ENCODE measurements around the gene GORAB.

The GORAB gene

GRCh38 chr1:170547255-170547654 lies 15.3 kb downstream of the GORAB start:
- no peak for TF ChIP-seq CTCF (IDR thresholded peaks at IDR 0.05; ENCODE audit: low read depth, low read length)
- no peak overlapping the region for H3K4me3 ChIP-seq (replicated peaks in 1 of 2; ENCODE audit: low read depth in 2 of 2, low read length in 2 of 2)
- no peak for DNase-seq (ENCODE audit: low read depth in 2 of 2)

GRCh38 chr1:170548497-170548896 lies 16.5 kb downstream of the GORAB start:
- H3K4me3 ChIP-seq (replicated peaks in 1 of 2; ENCODE audit: low read depth in 2 of 2, low read length in 2 of 2): no peak overlapping the region
- no peak for TF ChIP-seq CTCF (IDR thresholded peaks at IDR 0.05; ENCODE audit: low read depth, low read length)
- DNase-seq (ENCODE audit: low read depth in 2 of 2): no peak

DNA sequence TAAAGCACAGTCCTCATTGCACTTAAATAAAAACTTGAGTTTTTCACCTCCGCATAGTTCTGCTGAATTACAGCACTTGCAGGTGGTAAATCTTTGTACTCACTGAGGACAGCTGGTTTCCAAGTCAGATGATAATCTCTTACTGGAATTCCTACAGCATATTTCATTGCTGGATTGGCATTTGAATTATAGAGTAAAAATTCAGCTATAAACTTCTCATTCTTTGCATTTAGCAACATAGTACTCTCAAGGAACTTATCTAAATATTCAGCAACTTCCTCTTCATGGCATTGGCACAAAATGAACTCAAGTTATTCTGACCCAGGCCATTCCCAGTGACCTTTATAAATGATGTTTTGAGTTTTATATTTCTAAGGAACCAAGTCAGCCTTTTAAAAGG lies 23.4 kb downstream of the GORAB start:
- no peak for TF ChIP-seq CTCF (IDR thresholded peaks at IDR 0.05; ENCODE audit: low read depth, low read length)
- H3K4me3 ChIP-seq (replicated peaks in 1 of 2; ENCODE audit: low read depth in 2 of 2, low read length in 2 of 2): no peak overlapping the region
- DNase-seq (ENCODE audit: low read depth in 2 of 2): peak; percentile 26 to 39

DNA sequence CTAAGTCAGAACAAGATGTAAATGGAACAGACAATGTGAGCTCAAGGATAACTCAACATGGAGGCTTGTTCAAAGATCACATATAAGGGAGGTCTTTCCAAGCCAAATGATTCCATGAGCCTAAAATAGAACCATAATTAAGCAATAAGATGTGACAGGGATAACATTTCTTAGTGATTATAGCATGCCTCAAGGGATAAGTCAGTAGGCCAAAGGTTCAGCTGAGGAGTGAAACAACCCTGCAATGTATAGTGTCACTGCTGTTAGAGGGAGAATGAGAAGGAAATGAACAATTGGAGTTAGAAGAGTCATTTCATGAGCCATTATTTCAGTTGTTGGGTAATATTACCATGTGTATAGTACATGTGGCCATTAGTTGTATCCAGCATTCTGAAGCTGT lies 25.0 kb downstream of the GORAB start:
- H3K4me3 ChIP-seq (replicated peaks in 1 of 2; ENCODE audit: low read depth in 2 of 2, low read length in 2 of 2): no peak overlapping the region
- TF ChIP-seq CTCF (IDR thresholded peaks at IDR 0.05; ENCODE audit: low read depth, low read length): no peak
- peak; percentile 50 to 85 for DNase-seq (ENCODE audit: low read depth in 2 of 2)

DNA sequence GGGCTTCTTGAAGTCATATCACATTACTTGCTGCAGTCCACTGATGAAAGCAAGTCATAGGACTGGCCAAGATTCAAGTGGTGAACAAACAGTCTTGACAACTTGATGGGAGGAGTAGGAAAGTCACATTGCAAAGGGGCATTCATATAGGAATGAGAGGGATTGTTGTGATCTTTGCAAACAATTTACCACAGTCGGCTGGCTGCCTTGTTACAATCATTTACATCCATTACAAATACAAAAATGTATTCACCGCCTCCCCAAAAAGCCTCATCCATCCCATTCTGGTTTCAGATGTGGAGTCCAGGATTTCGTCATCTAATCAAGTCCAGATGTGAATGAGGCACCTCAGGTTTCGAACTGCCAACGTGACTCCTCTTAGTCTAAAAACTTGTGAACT lies 26.8 kb downstream of the GORAB start:
- no peak overlapping the region for H3K4me3 ChIP-seq (replicated peaks in 1 of 2; ENCODE audit: low read depth in 2 of 2, low read length in 2 of 2)
- TF ChIP-seq CTCF (IDR thresholded peaks at IDR 0.05; ENCODE audit: low read depth, low read length): no peak
- DNase-seq (ENCODE audit: low read depth in 2 of 2): no peak

- no peak overlapping the region for H3K4me3 ChIP-seq (replicated peaks in 1 of 2; ENCODE audit: low read depth in 2 of 2, low read length in 2 of 2)
- DNase-seq (ENCODE audit: low read depth in 2 of 2): no peak
- no peak for TF ChIP-seq CTCF (IDR thresholded peaks at IDR 0.05; ENCODE audit: low read depth, low read length)
Measured at GRCh38 chr1:170559166-170559565, 27.2 kb downstream of the GORAB start.

DNA sequence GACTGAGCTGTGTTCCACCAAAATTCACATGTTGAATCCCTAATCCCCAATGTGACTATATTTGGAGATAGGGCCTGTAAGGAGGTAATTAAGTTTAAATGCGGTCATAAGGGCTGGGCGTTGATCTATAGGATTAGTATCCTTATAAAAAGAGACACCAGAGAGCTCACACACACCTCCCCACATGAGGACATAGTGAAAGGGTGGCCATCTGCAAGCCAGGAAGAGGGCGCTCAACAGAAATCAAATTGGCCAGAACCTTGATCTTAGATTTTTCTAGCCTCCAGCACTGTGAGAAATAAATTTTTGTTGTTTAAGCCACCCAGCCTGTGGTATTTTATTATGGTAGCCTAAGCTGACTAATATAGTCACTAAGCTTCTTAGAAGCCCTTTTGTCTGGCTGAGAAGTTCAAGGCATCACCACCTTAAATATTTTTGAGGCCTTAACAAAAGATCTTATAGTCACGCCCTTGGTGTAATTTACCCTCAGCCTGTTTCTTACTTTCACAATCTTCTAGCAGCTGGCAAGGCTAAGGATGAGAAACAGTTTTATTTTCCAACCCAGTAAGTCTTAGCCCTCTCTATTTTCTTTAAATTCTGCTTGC lies 28.8 kb downstream of the GORAB start:
- H3K4me3 ChIP-seq (replicated peaks in 1 of 2; ENCODE audit: low read depth in 2 of 2, low read length in 2 of 2): no peak overlapping the region
- no peak for TF ChIP-seq CTCF (IDR thresholded peaks at IDR 0.05; ENCODE audit: low read depth, low read length)
- DNase-seq (ENCODE audit: low read depth in 2 of 2): no peak

Data from cardiac fibroblast (primary cell).